ENCODE measurements around the gene MN1.

DNA sequence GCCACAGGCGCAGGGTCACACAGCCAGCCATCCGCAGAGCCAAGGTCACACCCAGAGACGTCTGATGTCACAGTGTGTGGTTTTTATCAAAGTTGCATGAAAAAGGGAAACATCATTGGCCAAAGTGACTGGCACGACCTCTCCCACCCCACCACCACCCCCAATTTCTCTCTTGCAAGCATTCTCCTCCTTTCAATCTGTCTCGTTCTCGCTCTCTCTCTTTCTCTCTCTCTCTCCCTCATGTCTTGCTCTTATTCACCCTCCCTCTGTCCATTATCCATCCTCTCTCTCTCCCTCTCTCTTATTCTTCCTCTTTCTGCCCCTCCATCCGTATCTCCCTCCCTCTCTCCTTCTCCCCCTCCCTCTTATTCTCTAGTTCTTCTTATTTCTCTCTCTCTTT, 40.6 kb downstream of the MN1 start:
- no peak for TF ChIP-seq GATA3 (IDR thresholded peaks at IDR 0.05; ENCODE audit: low read depth, low read length)
- TF ChIP-seq GATA2 (IDR thresholded peaks at IDR 0.05; ENCODE audit: low read depth, low read length), result no peak
